Stimulated activated CD4-positive, alpha-beta T cell treated with anti-CD3 and anti-CD28 coated beads, Interleukin-15, amount 100 ng/mL, for 1 hour (primary cell): ENCODE results near the gene SYT7.
"Not testable (repeated sequence)": the region's sequence is repeated elsewhere in the genome, so short reads cannot be mapped to it uniquely, and the experiment has no call there.

Experiments
- DNase-seq, 2 donors: peaks; one replicate each; pipeline ENCODE4 v3.0.0-alpha.2; 2020; ENCODE audit warnings: low read depth in 1 of 2, low spot score in 1 of 2

Gene SYT7

DNA sequence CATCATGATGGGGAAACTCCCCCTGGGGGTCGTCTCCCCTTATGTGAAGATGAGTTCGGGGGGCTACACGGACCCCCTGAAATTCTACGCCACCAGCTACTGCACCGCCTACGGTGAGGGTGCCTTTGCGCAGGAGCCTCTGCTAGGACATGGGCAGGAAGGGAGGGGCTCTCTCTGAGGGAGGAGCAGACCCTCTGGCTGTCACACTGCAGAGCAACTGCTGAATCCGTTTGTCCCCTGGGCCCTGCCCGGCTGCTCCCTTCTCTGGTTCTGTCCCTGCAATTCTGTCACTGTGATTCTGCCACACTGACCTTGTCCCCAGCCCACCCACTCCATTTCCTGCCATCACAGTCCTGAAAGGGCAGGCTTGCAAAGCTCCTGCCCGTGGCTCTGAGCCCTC is 99.1 kb downstream of the SYT7 start:
- no peak for DNase-seq

DNA sequence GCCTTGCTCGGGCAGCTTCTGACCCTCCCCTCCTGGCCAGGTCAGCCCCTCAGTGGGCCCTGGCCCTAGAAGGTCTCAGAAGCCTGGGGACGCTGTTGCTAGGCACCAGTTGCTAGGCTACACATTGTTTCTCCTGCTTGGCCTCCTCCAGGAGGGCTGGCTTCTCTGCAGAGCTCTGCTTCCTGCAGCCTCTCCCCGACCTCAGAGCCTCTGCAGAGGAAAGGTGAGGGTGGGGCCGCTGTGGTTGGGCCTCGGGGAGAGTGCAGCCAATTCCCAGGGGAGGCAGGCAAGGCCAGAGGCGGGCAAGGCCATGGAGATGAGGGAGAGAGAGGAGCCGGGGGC is 99.9 kb downstream of the SYT7 start:
- DNase-seq = no peak

DNA sequence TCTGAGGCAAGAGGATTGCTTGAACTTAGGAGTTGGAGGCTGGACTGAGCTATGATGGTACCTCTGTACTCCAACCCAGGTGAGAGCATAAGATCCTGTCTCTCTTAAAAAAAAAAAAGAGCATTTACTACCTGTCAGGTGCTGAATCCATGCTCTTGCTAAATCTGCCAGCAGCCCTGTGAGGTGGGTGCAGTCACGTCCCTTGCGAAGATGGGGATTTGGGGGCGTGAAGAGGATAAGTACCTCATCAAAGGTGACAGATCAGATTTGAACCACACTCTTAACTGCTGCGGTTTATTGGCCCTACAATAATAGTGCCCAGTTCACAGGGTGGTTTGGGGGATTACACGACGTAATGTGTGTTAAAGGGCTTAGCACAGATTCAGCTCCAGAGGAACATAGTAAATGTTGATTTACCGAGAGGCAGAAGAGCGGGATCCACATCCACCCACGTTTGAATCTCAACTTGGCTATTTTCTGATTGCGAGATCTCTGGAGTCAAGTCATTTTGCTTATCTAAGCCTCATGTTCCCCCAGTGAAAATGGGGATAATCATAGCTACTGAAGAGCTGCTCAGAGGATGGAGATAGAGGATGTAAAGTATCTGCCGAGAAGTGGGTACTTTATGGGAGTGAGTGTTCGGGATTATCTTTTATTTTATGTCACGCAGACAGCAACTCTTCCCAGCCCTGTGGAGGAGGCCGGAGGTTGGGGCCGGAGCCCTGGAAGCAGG is 100.4 kb downstream of the SYT7 start:
- DNase-seq = no peak

DNA sequence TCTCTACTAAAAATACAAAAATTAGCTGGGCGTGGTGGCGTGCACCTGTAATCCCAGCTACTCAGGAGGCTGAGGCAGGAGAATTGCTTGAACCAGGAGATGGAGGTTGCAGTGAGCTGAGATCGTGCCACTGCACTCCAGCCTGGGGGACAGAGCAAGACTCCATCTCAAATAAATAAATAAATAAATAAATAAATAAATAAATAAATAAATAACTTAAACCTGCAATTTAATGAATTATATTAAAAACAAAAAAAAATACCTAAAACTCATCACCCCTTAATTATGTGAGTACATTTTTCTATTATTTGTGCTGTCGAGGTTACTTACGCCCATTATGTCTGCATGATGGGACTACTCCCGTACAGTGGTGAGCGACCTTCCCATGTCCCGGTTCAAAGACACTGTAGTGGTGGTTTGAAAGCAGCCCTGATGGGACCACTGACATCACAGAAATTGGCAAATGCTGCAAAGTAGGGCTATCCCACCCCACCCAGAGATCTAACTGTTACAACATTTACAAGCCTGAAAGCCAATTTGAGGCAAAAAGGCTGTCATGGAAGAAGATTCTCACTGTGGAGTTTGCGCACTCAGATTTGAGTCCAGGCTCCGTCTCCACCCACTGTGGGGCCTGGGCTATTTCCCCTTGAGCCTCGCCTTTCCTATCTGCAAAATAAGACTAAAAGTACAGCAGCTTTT is 101.4 kb downstream of the SYT7 start:
- DNase-seq = not testable (repeated sequence)

DNA sequence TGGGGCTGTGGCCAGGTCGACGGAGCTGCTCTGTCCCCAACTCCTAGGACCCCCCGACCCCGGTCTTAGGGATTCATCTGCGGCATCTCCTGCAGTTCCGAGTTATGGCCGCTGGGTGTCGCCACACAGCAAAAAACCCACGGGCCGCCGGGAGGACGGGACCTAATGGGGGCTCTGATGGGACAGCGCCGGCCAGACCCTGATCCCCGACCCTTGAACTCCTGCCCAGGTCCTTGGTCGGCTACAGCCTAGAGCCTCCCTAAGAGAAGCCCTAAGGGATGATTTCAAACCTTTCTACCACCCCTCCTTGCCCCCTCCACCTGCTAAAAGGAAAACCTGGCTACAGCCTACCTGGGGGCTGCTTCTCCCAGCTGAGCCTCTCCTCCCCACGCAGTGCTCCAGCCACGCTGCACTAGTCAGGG is 103.1 kb downstream of the SYT7 start:
- DNase-seq = peak; percentile 11 to 49

DNA sequence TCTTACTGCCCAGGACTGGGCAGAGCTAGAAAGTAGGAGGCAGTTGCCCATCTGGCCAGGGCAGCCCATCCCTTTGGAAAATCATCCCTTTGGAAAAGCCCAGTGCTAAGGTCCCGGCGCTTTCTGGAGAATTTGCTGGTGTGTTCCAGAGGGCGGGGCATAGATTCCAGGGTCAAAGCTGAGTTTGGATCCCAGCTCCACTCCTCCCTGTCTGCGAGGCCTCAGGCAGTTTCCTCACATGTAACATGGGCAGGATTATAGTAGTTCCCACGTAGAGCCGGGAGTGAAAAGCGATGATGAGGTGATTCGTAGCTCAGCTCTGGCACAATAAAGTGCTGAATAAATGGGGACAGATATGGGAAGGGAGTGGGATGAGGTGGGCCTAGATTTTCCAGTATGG is 103.8 kb downstream of the SYT7 start:
- DNase-seq = no peak

DNA sequence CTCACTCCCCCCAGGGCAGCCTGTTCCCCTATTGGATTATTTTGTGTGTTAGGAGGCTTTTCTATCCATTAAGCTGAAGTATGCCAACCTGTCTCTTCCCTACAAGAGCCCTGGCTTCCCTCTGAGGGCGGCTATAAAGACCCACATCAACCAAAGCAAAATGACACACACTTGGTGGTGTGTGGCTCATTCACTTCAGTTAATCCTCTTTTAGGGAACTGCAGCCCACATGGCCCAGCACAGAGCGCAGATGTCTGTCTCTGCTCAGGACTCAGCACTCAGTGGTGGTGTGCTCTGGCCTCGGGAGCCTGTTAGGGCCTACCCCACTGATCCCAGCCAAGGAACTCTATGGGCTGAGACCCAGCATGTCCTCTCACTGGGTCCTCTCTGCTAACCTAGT is 104.5 kb downstream of the SYT7 start:
- DNase-seq = no peak

DNA sequence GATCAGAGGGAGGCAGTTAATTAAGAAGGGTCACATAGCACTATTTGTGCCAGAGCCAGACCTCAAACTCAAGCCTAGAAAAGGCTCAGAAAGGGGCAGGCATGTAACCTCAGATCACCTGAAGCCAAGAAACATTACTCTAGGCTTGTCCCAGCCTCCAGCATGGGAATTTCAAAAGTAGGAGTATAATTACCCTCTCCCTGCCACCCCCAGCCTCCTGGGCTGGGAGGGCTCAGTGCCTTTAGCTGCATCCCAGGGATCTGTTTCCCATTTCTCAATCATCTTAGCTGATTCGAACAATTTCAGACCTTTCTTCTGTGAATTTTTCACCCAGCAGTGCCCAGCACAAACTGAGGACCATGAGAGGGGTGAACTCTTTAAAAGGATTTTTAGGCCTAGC is 105.4 kb downstream of the SYT7 start:
- no peak for DNase-seq

DNA sequence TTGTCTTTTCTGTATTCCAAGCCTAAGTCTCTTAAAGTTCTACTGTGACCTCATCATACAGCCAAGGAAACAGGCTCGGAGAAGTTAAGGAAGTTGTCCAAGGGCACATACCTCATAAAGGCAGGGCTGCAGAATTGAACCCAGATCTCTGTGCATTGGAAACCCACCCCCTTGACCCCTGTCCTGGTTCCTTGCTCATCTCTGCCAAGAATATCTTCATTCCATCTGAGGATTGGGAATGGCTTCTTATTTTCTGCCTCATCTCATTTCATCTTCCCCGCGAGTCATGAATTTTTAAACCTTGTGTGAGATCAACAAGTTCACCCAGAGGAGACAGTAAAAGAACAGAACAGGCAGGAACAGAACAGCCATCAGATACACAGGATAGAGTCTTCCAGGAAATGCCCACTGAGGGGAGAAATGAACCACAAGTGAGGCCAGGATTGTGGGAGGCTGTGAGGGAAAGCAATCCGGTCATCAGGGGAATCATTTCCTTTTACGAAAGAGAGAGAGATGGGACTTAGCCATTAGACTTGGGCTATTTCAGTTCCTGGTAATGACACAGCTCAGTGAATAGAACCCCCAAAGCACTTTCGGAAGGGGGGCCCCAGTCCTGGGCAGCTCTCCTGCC is 106.7 kb downstream of the SYT7 start:
- DNase-seq = no peak

DNA sequence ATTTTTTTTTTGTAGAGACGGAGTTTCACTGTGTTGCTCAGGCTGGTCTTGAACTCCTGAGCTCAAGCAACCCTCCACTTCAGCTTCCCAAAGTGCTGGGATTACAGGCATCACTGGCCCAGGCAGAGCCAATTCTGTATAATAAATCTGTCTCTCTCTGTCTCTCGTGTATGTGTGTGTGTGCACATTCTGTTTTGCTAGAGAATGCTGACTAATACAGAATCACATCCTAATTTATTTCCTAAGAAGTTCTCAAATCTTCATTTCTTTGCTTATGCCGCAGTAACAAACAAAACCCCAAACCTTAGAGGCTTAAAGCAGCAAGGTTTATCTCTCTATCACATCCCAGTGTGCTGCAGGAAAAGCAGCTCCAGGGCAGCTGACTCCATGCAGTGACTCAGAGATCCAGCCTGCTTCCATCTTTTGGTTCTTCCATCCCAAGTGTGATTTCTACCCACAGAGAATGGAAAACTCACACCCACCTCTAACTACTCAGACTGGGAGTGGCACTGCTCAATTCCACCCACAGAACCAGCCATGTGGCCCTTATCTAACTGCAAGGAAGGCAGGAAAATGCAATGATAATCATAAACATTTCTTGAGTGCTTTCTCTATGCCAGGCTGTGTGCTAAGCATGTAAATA is 107.4 kb downstream of the SYT7 start:
- DNase-seq = no peak

DNA sequence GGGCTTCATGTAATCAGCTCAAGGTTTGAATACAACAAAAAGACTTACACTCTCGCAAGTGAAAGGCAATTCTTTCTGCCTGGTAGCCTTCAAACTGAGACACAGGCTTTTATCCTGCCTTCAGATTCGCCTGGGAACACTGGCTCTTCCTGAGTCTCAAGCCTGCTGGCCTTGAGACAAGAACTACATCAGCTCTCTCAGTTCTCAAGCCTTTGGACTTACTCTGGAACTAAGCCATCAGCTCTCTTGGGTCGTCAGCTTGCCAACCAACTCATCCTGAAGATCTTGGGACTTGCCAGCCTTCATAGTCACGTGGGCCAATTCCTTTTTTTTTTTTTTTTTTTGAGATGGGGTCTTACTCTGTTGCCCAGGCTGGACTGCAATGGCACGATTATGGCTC is 108.0 kb downstream of the SYT7 start:
- no peak for DNase-seq

DNA sequence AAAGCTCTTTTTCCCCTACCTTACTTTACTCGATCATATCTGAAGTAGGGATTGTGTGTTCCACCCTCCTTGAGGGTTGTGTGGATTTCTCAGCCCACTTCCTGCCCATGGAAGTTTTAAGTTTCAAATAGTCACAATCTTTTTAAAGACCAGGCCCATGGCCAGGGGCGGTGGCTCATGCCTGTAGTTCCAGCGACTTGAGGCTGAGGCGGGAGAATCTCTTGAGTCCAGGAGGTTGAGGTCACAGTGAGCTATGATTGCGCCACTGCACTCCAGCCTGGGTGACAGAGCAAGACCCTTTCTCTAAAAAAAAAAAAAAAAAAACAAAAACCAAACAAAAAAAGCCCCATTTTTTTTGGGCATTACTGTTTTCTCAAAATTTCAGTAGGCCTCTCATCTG is 108.6 kb downstream of the SYT7 start:
- no peak for DNase-seq

DNA sequence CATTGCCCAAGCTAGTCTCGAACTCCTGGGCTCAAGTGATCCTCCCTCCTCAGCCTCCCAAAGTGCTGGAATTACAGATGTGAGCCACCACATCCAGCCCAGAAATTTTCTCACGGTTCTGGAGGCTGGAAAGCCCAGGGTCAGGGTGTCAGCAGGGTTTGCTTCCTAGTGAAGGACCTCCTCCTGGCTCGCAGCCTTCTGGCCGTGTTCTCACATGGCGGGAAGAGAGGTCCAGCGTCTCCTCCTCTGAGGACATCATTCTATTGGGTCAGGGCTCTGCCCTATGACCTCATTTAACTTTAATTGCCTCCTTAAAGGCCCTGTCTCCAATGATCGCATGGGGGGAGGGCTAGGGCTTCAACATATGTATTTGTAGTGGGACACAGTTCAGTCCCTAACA is 112.9 kb downstream of the SYT7 start:
- DNase-seq = no peak

DNA sequence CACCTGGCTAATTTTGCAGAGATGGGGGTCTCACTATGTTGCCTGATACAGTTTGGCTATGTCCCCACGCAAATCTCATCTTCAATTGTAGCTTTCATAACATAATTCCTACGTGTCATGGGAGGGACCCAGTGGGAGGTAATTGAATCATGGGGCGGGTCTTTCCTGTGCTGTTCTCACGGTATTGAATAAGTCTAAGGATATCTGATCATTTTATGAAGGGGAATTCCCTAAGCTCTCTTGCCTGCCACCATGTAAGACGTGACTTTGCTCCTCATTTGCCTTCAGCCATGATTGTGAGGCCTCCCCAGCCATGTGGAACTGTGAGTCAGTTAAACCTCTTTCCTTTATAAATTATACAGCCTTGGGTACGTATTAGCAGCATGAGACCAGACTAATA is 113.3 kb downstream of the SYT7 start:
- DNase-seq = not testable (repeated sequence)
